HG02588 (cell line): Measurements from ENCODE around the gene TRANK1.
A peak's percentile ranks its signal among the peaks of the same experiment; 100 is the strongest.
"Not testable (repeated sequence)": the region's sequence is repeated elsewhere in the genome, so short reads cannot be mapped to it uniquely, and the experiment has no call there.

Experiments
- ATAC-seq: cut with Tn5 transposase; IDR thresholded peaks from one replicate; pipeline ENCODE4 v1.9.1; 2021; ENCODE audit warnings: mild to moderate bottlenecking, moderate library complexity; ENCODE audit not compliant: unreplicated experiment

TRANK1 gene

GRCh38 chr3:36957862-36958686, 13.2 kb upstream of the TRANK1 start:
- ATAC-seq = no peak

- ATAC-seq = no peak
Measured at GRCh38 chr3:36957063-36957462, 12.2 kb upstream of the TRANK1 start.

GRCh38 chr3:36956155-36956554, 11.3 kb upstream of the TRANK1 start:
- no peak for ATAC-seq

GRCh38 chr3:36954452-36955134, 9.7 kb upstream of the TRANK1 start:
- no peak for ATAC-seq

- ATAC-seq = not testable (repeated sequence)
Measured at GRCh38 chr3:36947814-36948213, 3.0 kb upstream of the TRANK1 start.

- no peak for ATAC-seq
Measured at GRCh38 chr3:36945333-36945980, 603 bp upstream of the TRANK1 start.

GRCh38 chr3:36944012-36944640, 728 bp downstream of the TRANK1 start:
- ATAC-seq = peak; percentile 54

- no peak for ATAC-seq
Measured at GRCh38 chr3:36943601-36944000, 1.3 kb downstream of the TRANK1 start.

- no peak for ATAC-seq
Measured at GRCh38 chr3:36942638-36943248, 2.1 kb downstream of the TRANK1 start.

- no peak for ATAC-seq
Measured at GRCh38 chr3:36941658-36942057, 3.2 kb downstream of the TRANK1 start.

GRCh38 chr3:36941162-36941561, 3.7 kb downstream of the TRANK1 start:
- ATAC-seq = no peak

GRCh38 chr3:36937492-36937891, 7.4 kb downstream of the TRANK1 start:
- ATAC-seq = no peak

- ATAC-seq = no peak
Measured at GRCh38 chr3:36933540-36934296, 11.1 kb downstream of the TRANK1 start.

GRCh38 chr3:36931424-36931823, 13.4 kb downstream of the TRANK1 start:
- not testable (repeated sequence) for ATAC-seq

- ATAC-seq = no peak
Measured at GRCh38 chr3:36928220-36928619, 16.6 kb downstream of the TRANK1 start.

- no peak for ATAC-seq
Measured at GRCh38 chr3:36926292-36926897, 18.5 kb downstream of the TRANK1 start.

- no peak for ATAC-seq
Measured at GRCh38 chr3:36924744-36925521, 19.9 kb downstream of the TRANK1 start.

- ATAC-seq = no peak
Measured at GRCh38 chr3:36923981-36924743, 20.7 kb downstream of the TRANK1 start.
